ENCODE results near the gene RBM33. TPM values are rescaled to one million over a fixed set of nuclear protein-coding genes. Genes with fewer than 3 reads are reported as not detected.

The RBM33 gene
- total and polyA plus RNA-seq, 10 of the 15 experiments (the other 5 are each of a cell fraction or from before 2014, with no cell fraction given) = 4.7 to 67.2 (median 24.3) TPM

DNA sequence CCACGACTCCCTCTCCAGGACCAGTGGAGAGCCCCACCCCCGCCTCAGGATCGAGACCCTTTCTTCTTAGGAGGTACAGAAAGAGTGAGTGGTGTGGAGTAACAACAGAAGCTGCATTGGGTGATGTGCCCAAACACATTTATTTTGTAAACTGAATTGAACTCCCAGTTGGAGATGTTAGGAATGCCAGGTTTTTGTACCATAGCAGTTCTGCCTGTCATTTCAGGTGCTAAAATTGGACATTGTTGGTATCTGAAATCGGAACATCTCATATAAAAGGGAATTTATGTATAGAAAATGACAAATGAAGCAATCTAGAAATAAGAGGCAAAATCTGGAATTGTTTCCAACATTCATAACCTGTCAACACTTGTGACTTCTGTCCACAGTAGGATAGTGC is 93.1 kb downstream of the RBM33 start:
- peaks cover 17% of the 10 kb centered on the region for H3K79me2 ChIP-seq (ENCODE audit: control insufficient read depth, insufficient read depth, low read length)
- FAIRE-seq = no peak
- intact Hi-C loops (cut with micrococcal nuclease; ENCODE audit: unreplicated experiment) (no loop called here), in situ Hi-C loops (cut with MboI) (no loop called here)
- H3K4me1 ChIP-seq (ENCODE audit: control insufficient read depth, insufficient read depth, low read length) = peaks cover 36% of the 10 kb centered on the region
- TF ChIP-seq PAX5 (IDR thresholded peaks at IDR 0.05; ENCODE audit: borderline replicate concordance, low read depth, low read length) = no peak
- no peak for TF ChIP-seq RCOR1 (conservative IDR thresholded peaks at IDR 0.05; ENCODE audit: low read depth, low read length)
- TF ChIP-seq, protein P1, sequence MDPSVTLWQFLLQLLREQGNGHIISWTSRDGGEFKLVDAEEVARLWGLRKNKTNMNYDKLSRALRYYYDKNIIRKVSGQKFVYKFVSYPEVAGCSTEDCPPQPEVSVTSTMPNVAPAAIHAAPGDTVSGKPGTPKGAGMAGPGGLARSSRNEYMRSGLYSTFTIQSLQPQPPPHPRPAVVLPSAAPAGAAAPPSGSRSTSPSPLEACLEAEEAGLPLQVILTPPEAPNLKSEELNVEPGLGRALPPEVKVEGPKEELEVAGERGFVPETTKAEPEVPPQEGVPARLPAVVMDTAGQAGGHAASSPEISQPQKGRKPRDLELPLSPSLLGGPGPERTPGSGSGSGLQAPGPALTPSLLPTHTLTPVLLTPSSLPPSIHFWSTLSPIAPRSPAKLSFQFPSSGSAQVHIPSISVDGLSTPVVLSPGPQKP (IDR thresholded peaks at IDR 0.05; ENCODE audit: low read depth, low read length) = no peak
- TF ChIP-seq ATF2 (IDR thresholded peaks at IDR 0.05; ENCODE audit: low read length) = no peak
- TF ChIP-seq MYC (IDR thresholded peaks at IDR 0.05; ENCODE audit: insufficient read depth, insufficient read length, insufficient replicate concordance, low read length, severe bottlenecking) = no peak
- no peak for TF ChIP-seq STAT3 (IDR thresholded peaks at IDR 0.05; ENCODE audit: low read depth, low read length)
- TF ChIP-seq, protein P2, sequence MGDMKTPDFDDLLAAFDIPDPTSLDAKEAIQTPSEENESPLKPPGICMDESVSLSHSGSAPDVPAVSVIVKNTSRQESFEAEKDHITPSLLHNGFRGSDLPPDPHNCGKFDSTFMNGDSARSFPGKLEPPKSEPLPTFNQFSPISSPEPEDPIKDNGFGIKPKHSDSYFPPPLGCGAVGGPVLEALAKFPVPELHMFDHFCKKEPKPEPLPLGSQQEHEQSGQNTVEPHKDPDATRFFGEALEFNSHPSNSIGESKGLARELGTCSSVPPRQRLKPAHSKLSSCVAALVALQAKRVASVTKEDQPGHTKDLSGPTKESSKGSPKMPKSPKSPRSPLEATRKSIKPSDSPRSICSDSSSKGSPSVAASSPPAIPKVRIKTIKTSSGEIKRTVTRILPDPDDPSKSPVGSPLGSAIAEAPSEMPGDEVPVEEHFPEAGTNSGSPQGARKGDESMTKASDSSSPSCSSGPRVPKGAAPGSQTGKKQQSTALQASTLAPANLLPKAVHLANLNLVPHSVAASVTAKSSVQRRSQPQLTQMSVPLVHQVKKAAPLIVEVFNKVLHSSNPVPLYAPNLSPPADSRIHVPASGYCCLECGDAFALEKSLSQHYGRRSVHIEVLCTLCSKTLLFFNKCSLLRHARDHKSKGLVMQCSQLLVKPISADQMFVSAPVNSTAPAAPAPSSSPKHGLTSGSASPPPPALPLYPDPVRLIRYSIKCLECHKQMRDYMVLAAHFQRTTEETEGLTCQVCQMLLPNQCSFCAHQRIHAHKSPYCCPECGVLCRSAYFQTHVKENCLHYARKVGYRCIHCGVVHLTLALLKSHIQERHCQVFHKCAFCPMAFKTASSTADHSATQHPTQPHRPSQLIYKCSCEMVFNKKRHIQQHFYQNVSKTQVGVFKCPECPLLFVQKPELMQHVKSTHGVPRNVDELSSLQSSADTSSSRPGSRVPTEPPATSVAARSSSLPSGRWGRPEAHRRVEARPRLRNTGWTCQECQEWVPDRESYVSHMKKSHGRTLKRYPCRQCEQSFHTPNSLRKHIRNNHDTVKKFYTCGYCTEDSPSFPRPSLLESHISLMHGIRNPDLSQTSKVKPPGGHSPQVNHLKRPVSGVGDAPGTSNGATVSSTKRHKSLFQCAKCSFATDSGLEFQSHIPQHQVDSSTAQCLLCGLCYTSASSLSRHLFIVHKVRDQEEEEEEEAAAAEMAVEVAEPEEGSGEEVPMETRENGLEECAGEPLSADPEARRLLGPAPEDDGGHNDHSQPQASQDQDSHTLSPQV (IDR thresholded peaks at IDR 0.05) = no peak
- TF ChIP-seq RFX5 (IDR thresholded peaks at IDR 0.05; ENCODE audit: low read depth, low read length) = no peak
- no peak for TF ChIP-seq EZH2 (IDR thresholded peaks at IDR 0.05; ENCODE audit: borderline replicate concordance, control insufficient read depth, low read depth, low read length)
- TF ChIP-seq POLR2AphosphoS2 (IDR thresholded peaks at IDR 0.05; ENCODE audit: low read depth, low read length) = no peak
- no peak for TF ChIP-seq RAD51 (IDR thresholded peaks at IDR 0.05)
- TF ChIP-seq MLLT1 (IDR thresholded peaks at IDR 0.05) = no peak
- no peak overlapping the region for H2AFZ ChIP-seq (ENCODE audit: control insufficient read depth, low read depth, low read length)
- ChIA-PET RAD21 (ENCODE audit: unreplicated experiment) (interaction anchor here (1.8 kb wide), 1 partner anchor 139 kb away, joined by 9 read pairs; no protein-coding TSS in a partner anchor), POLR2A (no interaction called here), CTCF (interaction anchor here (0.6 to 14.1 kb wide), 3 partner anchors 30 to 139 kb away, joined by 3 to 192 read pairs (median 6); no protein-coding TSS in a partner anchor), SMC1A (ENCODE audit: uncharacterized antibody, unreplicated experiment) (interaction anchor here (0.7 to 4.0 kb wide), 5 partner anchors 32 to 139 kb away, joined by 3 to 48 read pairs (median 3); no protein-coding TSS in a partner anchor)
- H3K9me3 ChIP-seq (replicated peaks; ENCODE audit: control insufficient read depth, insufficient read depth, low read length) = no peaks in the 10 kb centered on the region; the same call in 2 of the 3 replicates
- H3K36me3 ChIP-seq (ENCODE audit: control insufficient read depth in 2 of 2, insufficient read depth in 2 of 2, low read length in 1 of 2) = peaks cover 15 to 16% of the 10 kb centered on the region in 2 experiments
- WGBS (ENCODE audit: insufficient coverage, insufficient replicate concordance, low lambda C conversion rate, missing lambda C conversion rate) = 92% methylated on average over 4 of the region's 4 CpGs
- no TSS peak for BruUV-seq (replicated peaks)
- H3K4me2 ChIP-seq (ENCODE audit: control insufficient read depth, insufficient read depth) = no peak overlapping the region
- no peak for DNase-seq (ENCODE audit: low read depth, low spot score)
- ATAC-seq = no peak
- no peak overlapping the region for H3K27ac ChIP-seq (ENCODE audit: control insufficient read depth, insufficient read depth)
- H3K9ac ChIP-seq (ENCODE audit: control insufficient read depth, insufficient read depth, low read length) = no peak overlapping the region
- H3K4me3 ChIP-seq = no peak overlapping the region
- H3K27me3 ChIP-seq (replicated peaks in 1 of 2; ENCODE audit: control insufficient read depth in 2 of 2, insufficient read depth in 2 of 2, low read length in 1 of 2) = no peaks in the 10 kb centered on the region
- H4K20me1 ChIP-seq (ENCODE audit: control insufficient read depth, insufficient read depth) = no peaks in the 10 kb centered on the region
